ENCODE data around the gene PFKFB1.
A peak's percentile ranks its signal among the peaks of the same experiment; 100 is the strongest.
"Not testable (repeated sequence)": the region's sequence is repeated elsewhere in the genome, so short reads cannot be mapped to it uniquely, and the experiment has no call there.

The PFKFB1 gene

DNA sequence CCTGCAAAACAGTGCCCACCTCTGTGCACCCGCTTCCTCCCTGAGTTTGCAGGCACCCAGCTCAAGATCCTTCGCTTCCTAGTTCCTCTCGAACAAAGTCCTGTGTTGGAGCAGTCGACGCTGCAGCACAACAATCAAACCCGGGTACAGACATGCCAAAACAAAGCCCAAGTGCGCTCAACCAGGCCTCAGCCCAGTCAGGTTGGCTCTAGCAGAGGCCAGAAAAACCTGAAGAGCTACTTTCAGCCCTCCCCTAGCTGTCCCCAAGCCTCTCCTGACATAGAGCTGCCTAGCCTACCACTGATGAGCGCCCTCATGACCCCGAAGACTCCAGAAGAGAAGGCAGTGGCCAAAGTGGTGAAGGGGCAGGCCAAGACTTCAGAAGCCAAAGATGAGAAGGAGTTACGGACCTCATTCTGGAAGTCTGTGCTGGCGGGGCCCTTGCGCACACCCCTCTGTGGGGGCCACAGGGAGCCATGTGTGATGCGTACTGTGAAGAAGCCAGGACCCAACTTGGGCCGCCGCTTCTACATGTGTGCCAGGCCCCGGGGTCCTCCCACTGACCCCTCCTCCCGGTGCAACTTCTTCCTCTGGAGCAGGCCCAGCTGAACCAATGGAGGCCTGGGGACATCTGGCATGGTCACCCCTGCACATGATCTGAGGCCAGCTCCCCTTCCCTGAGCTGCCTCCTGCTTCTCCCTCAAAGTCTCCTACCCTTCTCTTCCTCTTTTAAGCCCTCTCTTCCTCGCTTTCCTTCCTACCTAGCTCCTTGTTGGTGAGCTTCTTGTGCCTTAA is 13.0 kb upstream of the PFKFB1 start:
- H3K4me1 Mint-ChIP-seq, result peaks cover 7% of the 10 kb centered on the region
- H3K9me3 Mint-ChIP-seq, result no peaks in the 10 kb centered on the region
- peaks cover 23% of the 10 kb centered on the region for H3K36me3 Mint-ChIP-seq
- no peak overlapping the region for H3K27ac Mint-ChIP-seq
- no peaks in the 10 kb centered on the region for H3K27me3 Mint-ChIP-seq
- ATAC-seq (ENCODE audit: low read depth) (no peak), DNase-seq (ENCODE audit: low spot score in 2 of 2) (no peak)
- no peak overlapping the region for H3K4me3 Mint-ChIP-seq

- H3K27ac Mint-ChIP-seq, result no peak overlapping the region
These were observed 11.3 kb upstream of the PFKFB1 start for GRCh38 chrX:55005256-55005655.

DNA sequence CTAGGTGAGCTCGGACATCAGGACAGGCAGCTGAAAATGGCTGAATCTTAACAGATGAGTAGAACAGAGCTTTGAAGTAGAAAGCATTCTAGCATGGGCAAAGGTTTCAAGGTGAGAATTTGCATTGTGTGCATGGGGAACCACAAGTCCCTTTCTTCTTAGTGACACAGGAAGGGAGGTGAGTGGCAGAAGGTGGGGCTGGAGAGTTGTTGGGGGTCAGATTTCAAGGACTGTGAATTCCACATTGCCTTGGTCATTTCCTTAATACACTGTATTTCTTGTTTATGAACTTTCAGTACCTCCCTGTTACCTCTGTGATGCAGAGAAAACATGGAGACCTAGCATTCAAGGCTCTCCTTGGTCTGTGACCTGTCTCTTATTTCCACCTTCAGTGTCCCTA is 10.2 kb upstream of the PFKFB1 start:
- Mint-ChIP-seq H3K4me3 (no peak overlapping the region), H3K4me1 (peaks cover 21% of the 10 kb centered on the region), H3K27me3 (no peaks in the 10 kb centered on the region), H3K9me3 (no peaks in the 10 kb centered on the region), H3K36me3 (peaks cover 23% of the 10 kb centered on the region), H3K27ac (no peak overlapping the region)
- no peak for DNase-seq (ENCODE audit: low spot score in 2 of 2)
- ATAC-seq (ENCODE audit: low read depth), result no peak

More at GRCh38 chrX:55005256-55005655, 11.3 kb upstream of the PFKFB1 start:
- Mint-ChIP-seq H3K4me3 (no peak overlapping the region), H3K27me3 (no peaks in the 10 kb centered on the region), H3K4me1 (peaks cover 16% of the 10 kb centered on the region), H3K36me3 (peaks cover 23% of the 10 kb centered on the region), H3K9me3 (no peaks in the 10 kb centered on the region)
- DNase-seq (ENCODE audit: low spot score in 2 of 2) (no peak), ATAC-seq (ENCODE audit: low read depth) (no peak)

GRCh38 chrX:54999717-55000598 is 6.0 kb upstream of the PFKFB1 start, which contains the start of gene APEX2:
Gene APEX2, plus strand, starts transcription at chrX:55000363. Its CDS starts 60 bp downstream, at chrX:55000423.
- Mint-ChIP-seq H3K27me3 (no peaks in the 10 kb centered on the region), H3K27ac (peak within 1 kb of the TSS; percentile 97), H3K4me3 (peak within 1 kb of the TSS; percentile 98), H3K9me3 (no peaks in the 10 kb centered on the region), H3K36me3 (peaks cover 9% of the 10 kb centered on the region), H3K4me1 (peaks cover 21% of the 10 kb centered on the region)
- DNase-seq (ENCODE audit: low spot score in 2 of 2) (peak; percentile 64 to 69), ATAC-seq (ENCODE audit: low read depth) (peak; percentile 95)

DNA sequence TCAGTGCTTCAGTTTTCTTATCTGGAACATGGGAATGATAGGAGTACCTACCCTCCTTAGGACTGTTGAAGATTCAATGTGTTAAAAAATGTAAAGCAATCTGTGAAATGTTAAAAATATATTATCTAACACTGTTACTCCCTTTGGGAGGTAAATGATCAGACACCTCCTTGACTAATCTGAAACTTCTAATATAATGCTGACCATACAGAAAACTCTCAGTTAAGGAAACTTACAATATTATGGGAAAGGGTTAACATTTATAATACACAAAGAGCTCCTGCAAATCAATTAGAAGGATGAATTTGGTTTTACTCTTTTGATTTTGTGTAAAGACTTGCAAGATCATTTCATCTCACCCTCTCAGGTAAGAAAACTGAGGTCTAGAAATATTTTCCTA is 1.6 kb upstream of the PFKFB1 start:
- no peaks in the 10 kb centered on the region for H3K9me3 Mint-ChIP-seq
- no peak overlapping the region for H3K27ac Mint-ChIP-seq
- ATAC-seq (ENCODE audit: low read depth) (no peak), DNase-seq (ENCODE audit: low spot score in 2 of 2) (no peak)
- H3K4me3 Mint-ChIP-seq, result no peak overlapping the region
- peaks cover 19% of the 10 kb centered on the region for H3K4me1 Mint-ChIP-seq
- no peaks in the 10 kb centered on the region for H3K36me3 Mint-ChIP-seq
- no peaks in the 10 kb centered on the region for H3K27me3 Mint-ChIP-seq

- Mint-ChIP-seq H3K36me3 (no peaks in the 10 kb centered on the region), H3K4me1 (peaks cover 17% of the 10 kb centered on the region), H3K9me3 (no peaks in the 10 kb centered on the region), H3K27me3 (no peaks in the 10 kb centered on the region), H3K4me3 (no peak overlapping the region), H3K27ac (no peak overlapping the region)
- no peak for DNase-seq (ENCODE audit: low spot score in 2 of 2)
- no peak for ATAC-seq (ENCODE audit: low read depth)
These were observed 822 bp upstream of the PFKFB1 start for GRCh38 chrX:54994668-54995351.

- Mint-ChIP-seq H3K4me1 (peaks cover 11% of the 10 kb centered on the region), H3K9me3 (no peaks in the 10 kb centered on the region), H3K4me3 (no peak overlapping the region), H3K36me3 (no peaks in the 10 kb centered on the region), H3K27ac (no peak overlapping the region), H3K27me3 (no peaks in the 10 kb centered on the region)
- ATAC-seq (ENCODE audit: low read depth) (no peak), DNase-seq (ENCODE audit: low spot score in 2 of 2) (no peak)
These were observed 921 bp downstream of the PFKFB1 start for GRCh38 chrX:54992911-54993622.

DNA sequence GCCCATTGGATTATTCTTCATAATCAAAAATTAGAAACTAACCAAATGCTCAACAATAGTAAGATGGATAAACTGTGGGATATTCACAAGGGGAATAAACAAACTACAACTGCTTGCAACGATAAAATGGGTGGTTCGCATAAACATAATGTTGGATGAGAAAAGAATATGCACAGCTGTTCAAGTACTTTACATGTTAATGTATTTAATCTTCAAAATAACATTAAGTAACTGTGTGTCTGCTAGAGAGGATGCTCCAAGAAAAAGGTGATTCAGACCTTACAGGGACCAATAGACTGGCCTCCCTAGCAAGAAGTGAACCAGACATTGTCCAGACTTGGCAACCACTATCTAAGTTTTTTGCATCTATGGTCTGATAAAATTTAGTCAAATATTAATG is 2.3 kb downstream of the PFKFB1 start:
- Mint-ChIP-seq H3K27me3 (no peaks in the 10 kb centered on the region), H3K36me3 (no peaks in the 10 kb centered on the region), H3K9me3 (no peaks in the 10 kb centered on the region), H3K27ac (no peak overlapping the region), H3K4me3 (no peak overlapping the region), H3K4me1 (peaks cover 11% of the 10 kb centered on the region)
- ATAC-seq (ENCODE audit: low read depth), result no peak
- no peak for DNase-seq (ENCODE audit: low spot score in 2 of 2)

DNA sequence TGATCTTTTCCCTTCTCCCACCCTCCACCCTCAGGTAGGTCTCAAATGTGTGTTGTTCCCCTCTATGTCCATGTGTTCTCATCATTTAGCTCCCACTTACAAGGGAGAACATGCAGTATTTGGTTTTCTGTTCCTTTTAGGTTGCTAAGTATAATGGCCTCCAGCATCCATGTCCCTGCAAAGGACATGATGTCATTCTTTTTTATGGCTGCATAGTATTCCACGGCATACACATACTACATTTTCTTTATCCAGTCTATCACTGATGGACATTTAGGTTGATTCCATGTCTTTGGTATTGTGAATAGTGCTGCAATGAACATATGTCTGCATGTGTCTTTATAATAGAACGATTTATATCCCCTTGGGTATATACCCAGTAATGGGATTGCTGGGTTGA is 10.7 kb downstream of the PFKFB1 start:
- not testable (repeated sequence) for H3K36me3 Mint-ChIP-seq; H3K9me3 Mint-ChIP-seq; H3K27me3 Mint-ChIP-seq; H3K4me3 Mint-ChIP-seq; DNase-seq (ENCODE audit: low spot score in 2 of 2); H3K27ac Mint-ChIP-seq; H3K4me1 Mint-ChIP-seq; ATAC-seq (ENCODE audit: low read depth)

GRCh38 chrX:54980334-54980733 is 13.7 kb downstream of the PFKFB1 start:
- H3K4me1 Mint-ChIP-seq, result no peaks in the 10 kb centered on the region
- H3K4me3 Mint-ChIP-seq, result no peak overlapping the region
- DNase-seq (ENCODE audit: low spot score in 2 of 2) (no peak), ATAC-seq (ENCODE audit: low read depth) (no peak)
- no peaks in the 10 kb centered on the region for H3K9me3 Mint-ChIP-seq
- no peak overlapping the region for H3K27ac Mint-ChIP-seq
- H3K36me3 Mint-ChIP-seq, result no peaks in the 10 kb centered on the region
- no peaks in the 10 kb centered on the region for H3K27me3 Mint-ChIP-seq

GRCh38 chrX:54979432-54979831 is 14.6 kb downstream of the PFKFB1 start:
- H3K27me3 Mint-ChIP-seq, result no peaks in the 10 kb centered on the region
- H3K4me1 Mint-ChIP-seq, result no peaks in the 10 kb centered on the region
- ATAC-seq (ENCODE audit: low read depth), result no peak
- no peaks in the 10 kb centered on the region for H3K36me3 Mint-ChIP-seq
- no peak overlapping the region for H3K4me3 Mint-ChIP-seq
- DNase-seq (ENCODE audit: low spot score in 2 of 2), result no peak
- H3K27ac Mint-ChIP-seq, result no peak overlapping the region
- H3K9me3 Mint-ChIP-seq, result no peaks in the 10 kb centered on the region

DNA sequence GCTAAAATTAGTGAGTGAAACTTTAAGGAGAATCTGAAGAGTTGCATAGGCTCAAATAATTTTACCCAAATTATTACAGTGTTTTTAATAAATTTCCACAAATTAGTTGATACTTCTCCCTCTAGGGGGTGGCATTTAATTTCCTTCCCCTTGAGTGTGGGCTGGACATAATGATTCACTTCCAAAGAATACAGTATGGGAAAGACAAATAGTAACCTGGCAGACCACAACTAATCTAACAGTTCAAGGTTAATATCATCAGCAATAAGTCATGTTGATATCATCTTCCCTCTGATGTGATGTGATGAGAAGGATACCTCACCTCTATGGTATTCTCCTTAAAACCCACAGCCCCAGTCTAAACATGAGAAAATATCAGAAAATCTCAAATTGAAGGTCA is 15.5 kb downstream of the PFKFB1 start:
- DNase-seq (ENCODE audit: low spot score in 2 of 2), result no peak
- H3K27me3 Mint-ChIP-seq, result no peaks in the 10 kb centered on the region
- no peak for ATAC-seq (ENCODE audit: low read depth)
- H3K9me3 Mint-ChIP-seq, result no peaks in the 10 kb centered on the region
- H3K4me3 Mint-ChIP-seq, result no peak overlapping the region
- H3K4me1 Mint-ChIP-seq, result no peaks in the 10 kb centered on the region
- H3K36me3 Mint-ChIP-seq, result no peaks in the 10 kb centered on the region
- no peak overlapping the region for H3K27ac Mint-ChIP-seq

GRCh38 chrX:54977387-54977786 is 16.6 kb downstream of the PFKFB1 start:
- Mint-ChIP-seq H3K9me3 (no peaks in the 10 kb centered on the region), H3K4me1 (no peaks in the 10 kb centered on the region), H3K4me3 (no peak overlapping the region), H3K27ac (no peak overlapping the region), H3K27me3 (no peaks in the 10 kb centered on the region), H3K36me3 (peaks cover 2% of the 10 kb centered on the region)
- DNase-seq (ENCODE audit: low spot score in 2 of 2), result no peak
- ATAC-seq (ENCODE audit: low read depth), result no peak
